ENCODE data around the gene GNMT.
"Not testable (repeated sequence)": the region's sequence is repeated elsewhere in the genome, so short reads cannot be mapped to it uniquely, and the experiment has no call there.

GNMT gene

DNA sequence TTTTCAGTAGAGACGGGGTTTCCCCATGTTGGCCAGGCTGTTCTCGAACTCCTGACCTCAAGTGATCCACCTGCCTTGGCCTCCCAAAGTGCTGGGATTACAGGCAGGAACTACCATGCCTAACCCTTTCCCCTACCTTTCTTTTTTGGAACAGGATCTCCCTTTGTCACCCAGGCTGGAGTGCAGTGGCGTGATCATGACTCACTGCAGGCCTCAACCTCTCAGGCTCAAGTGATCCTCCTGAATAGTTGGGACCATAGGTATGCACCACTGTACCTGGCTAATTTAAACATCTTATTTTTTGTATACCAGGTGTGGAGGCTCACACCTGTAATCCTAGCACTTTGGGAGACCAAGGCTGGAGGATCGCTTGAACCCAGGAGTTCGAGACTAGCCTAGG, 19.2 kb upstream of the GNMT start:
- not testable (repeated sequence) for DNase-seq (ENCODE audit: low spot score)

- no peak for DNase-seq (ENCODE audit: low spot score)
These were observed 18.1 kb upstream of the GNMT start for GRCh38 chr6:42942444-42942843.

DNA sequence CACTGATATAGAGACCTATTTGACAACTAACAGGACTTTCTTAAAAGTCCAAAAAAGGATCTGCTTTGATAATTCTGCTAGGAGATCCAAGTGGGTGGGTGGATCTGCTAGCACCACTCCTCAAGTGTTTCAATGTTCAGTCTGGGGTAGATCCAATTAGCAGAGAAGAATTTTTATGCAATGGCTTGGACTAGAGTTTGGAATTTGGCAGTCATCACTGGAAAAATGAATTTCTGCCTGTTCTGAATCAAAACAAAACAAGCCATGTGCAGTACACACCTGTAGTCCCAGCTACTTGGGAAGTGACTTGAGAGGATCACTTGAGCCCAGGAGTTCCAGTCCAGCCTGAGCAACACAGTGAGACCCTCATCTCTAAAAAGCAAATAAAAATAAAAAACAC, 12.6 kb upstream of the GNMT start:
- DNase-seq (ENCODE audit: low spot score) = no peak

DNA sequence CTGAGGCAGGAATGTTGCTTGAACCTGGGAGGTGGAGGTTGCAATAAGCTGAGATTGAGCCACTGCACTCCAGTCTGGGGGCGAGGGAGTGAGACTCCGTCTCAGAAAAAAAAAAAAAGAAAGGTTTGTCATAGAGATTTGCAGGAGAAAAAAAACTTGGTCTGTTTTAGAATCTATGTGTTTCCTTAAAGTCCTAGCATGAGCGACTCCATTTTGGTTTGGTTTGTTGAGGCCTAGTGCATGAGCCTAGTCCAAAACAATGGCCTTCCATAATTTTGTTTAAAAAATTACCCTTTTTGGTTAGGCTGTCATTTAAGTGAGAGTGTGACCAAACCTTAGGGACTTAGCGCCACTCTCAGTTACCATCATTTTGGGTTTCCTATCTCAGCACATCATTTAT, 8.2 kb upstream of the GNMT start:
- DNase-seq (ENCODE audit: low spot score) = no peak

GRCh38 chr6:42954405-42954804, 6.1 kb upstream of the GNMT start:
- not testable (repeated sequence) for DNase-seq (ENCODE audit: low spot score)

DNA sequence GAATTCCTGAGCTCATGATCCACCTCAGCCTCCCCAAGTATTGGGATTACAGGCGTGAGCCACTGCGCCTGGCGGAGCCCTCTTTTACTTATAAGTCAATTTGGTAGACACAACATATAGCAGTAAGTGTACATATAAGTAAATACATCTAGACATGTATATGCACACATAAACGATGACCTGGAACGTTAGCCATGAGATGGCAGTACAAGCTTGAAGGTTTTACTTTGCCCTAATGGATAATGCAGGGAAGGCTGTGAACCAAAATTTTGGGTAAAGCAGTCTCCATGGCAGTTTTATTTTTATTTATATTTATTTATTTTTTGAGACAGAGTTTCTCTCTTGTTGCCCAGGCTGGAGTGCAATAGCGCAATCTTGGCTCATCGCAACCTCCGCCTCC, 2.4 kb upstream of the GNMT start:
- no peak for DNase-seq (ENCODE audit: low spot score)

- no peak for DNase-seq (ENCODE audit: low spot score)
These were observed 674 bp upstream of the GNMT start for GRCh38 chr6:42959917-42960242.

DNA sequence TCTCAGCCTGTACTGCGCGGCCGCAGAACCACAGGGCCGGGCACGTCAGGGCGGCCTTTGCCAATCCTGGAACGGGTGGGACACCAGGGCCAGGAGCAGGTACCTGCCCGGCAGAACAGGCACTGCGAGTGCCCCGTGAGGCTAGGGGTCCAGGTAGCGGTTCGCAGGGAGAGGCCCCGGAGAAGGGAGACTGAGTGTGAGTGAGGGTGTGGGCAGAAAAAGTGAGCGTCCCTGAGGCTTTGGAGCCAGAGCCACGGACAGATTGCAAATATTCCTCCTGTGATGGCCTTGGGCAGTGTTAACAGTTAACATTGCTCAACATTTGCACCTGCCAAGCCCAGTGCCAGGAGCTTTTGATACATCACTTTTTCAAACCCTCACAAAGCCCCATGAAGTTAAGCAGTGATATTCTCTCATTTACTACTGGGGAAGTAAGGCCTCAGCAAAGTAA, 491 bp downstream of the GNMT start:
- DNase-seq (ENCODE audit: low spot score) = no peak

GRCh38 chr6:42962096-42962495, 1.5 kb downstream of the GNMT start:
- DNase-seq (ENCODE audit: low spot score) = no peak

- DNase-seq (ENCODE audit: low spot score) = no peak
These were observed 2.1 kb downstream of the GNMT start for GRCh38 chr6:42962502-42963178.

DNA sequence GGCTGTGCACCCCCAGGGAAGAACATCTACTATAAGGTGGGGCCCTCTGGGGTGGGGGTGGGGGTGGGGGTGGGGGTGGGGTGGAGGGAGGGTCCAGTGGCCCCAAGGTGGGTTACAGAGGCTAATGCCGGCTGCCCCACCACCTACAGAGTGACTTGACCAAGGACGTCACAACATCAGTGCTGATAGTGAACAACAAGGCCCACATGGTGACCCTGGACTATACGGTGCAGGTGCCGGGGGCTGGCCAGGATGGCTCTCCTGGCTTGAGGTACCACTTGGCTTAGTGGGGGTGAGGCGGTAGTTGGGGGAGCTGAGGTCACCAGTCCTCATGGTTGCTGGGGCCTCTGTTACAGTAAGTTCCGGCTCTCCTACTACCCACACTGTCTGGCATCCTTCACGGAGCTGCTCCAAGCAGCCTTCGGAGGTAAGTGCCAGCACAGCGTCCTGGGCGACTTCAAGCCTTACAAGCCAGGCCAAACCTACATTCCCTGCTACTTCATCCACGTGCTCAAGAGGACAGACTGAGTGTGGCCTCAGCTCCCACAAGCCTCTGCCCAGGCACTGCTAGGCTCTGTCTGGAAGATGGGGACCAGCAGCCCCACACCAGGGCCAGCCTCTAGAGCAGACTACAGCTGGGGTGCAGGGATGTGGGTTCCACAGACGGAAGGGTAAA, 2.8 kb downstream of the GNMT start:
- no peak for DNase-seq (ENCODE audit: low spot score)

- DNase-seq (ENCODE audit: low spot score) = no peak
These were observed 3.5 kb downstream of the GNMT start for GRCh38 chr6:42963855-42964605.

- DNase-seq (ENCODE audit: low spot score) = no peak
These were observed 6.0 kb downstream of the GNMT start for GRCh38 chr6:42966571-42966970.

GRCh38 chr6:42967228-42967627, 6.7 kb downstream of the GNMT start:
- DNase-seq (ENCODE audit: low spot score) = no peak

- DNase-seq (ENCODE audit: low spot score) = no peak
These were observed 7.7 kb downstream of the GNMT start for GRCh38 chr6:42968126-42968701.

DNA sequence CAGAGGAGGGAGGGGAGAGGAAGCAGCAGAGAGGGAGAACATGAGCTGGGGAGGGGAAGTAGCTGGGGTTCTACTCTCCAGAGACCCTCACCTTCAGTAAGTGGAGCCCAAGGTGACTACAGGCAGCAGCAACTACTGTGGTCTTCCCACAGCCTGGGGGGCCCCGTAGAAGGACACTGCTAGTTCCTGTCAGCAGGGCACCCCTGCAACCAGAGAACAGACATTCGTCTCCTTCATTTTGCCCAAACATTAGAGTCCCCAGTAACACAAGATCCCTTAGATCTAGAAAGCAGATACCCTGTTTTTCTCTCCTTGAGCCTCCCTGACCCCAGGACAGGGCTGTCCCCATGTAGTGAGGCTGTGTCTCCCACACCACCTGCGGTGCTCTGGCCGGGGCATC, 8.2 kb downstream of the GNMT start:
- no peak for DNase-seq (ENCODE audit: low spot score)

DNA sequence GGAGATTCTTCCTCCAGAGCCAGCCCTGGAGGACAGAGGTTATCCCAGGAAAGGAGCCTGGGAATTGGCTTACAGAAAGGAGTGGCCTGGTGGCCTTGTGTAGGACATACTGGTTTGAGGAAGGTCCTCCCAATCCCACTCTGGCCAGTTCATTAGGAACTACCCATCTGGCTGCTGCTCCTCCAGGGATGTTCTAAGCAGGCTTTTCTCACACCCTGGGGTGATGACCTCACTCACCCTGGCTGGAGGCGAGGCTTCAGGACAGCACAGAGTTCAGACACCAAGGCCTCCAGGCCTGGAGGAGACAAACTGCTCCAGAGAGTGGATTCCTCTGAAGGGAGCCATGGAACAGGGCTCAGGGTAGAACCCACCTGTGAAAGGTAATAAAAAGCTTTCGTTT, 8.9 kb downstream of the GNMT start:
- no peak for DNase-seq (ENCODE audit: low spot score)

- DNase-seq (ENCODE audit: low spot score) = no peak
These were observed 9.4 kb downstream of the GNMT start for GRCh38 chr6:42969934-42970333.

- no peak for DNase-seq (ENCODE audit: low spot score)
These were observed 10.5 kb downstream of the GNMT start for GRCh38 chr6:42970871-42971612.

- no peak for DNase-seq (ENCODE audit: low spot score)
These were observed 11.3 kb downstream of the GNMT start for GRCh38 chr6:42971746-42972327.

GRCh38 chr6:42973926-42974325, 13.4 kb downstream of the GNMT start:
- DNase-seq (ENCODE audit: low spot score) = no peak
